Cardiac muscle cell (in vitro differentiated cells and primary cell): ENCODE results near the gene MAP1B. TPM values are rescaled to one million over a fixed set of nuclear protein-coding genes. Genes with fewer than 3 reads are reported as not detected.

Source experiments
- DNase-seq, 2 donors: peaks; one replicate each; pipeline versions ENCODE4 v3.0.0 to v3.0.0-alpha.2; 2010 to 2017; ENCODE audit warnings: low read depth in 1 of 2, low spot score in 1 of 2
- H3K27ac ChIP-seq: fragments of 200-600 bp; sonication (generic); 2 replicates; pipeline ENCODE4 v1.5.1; 2016
- H3K27me3 ChIP-seq: fragments of 200-600 bp; sonication (generic); 2 replicates; pipeline ENCODE4 v1.6.0; 2016; ENCODE audit warnings: control low read depth
- H3K36me3 ChIP-seq: fragments of 200-600 bp; sonication (generic); 2 replicates; pipeline ENCODE4 v1.5.1; 2016; ENCODE audit warnings: control low read depth
- H3K4me1 ChIP-seq: fragments of 200-600 bp; sonication (generic); 2 replicates; pipeline ENCODE4 v1.8.1; 2017; ENCODE audit warnings: low read depth, mild to moderate bottlenecking, mixed run types
- H3K4me3 ChIP-seq: fragments of 200-600 bp; sonication (generic); 2 replicates; pipeline ENCODE4 v1.5.1; 2016; ENCODE audit warnings: mild to moderate bottlenecking
- H3K9me3 ChIP-seq: fragments of 200-600 bp; sonication (generic); 2 replicates; pipeline ENCODE4 v1.5.1; 2017; ENCODE audit warnings: low read depth, mild to moderate bottlenecking, control low read depth
- polyA plus RNA-seq: library from polyadenylated mRNA; unstranded; fragments of >200 nt; fragmentation: Nextera tagmentation; extraction: Ambion mirVana; gene quantifications from 2 replicates; pipeline ENCODE4 v1.2.1, GENCODE V29; 2016
- total RNA-seq: library from RNA; depleted of rRNA; stranded (reverse); fragments of >200 nt; gene quantifications from 2 replicates; pipeline ENCODE4 v1.2.3, GENCODE V29; 2016
- TF ChIP-seq, protein P1 (sequence below): IDR thresholded peaks from 2 replicates; pipeline ENCODE4 v1.5.1; 2012; ENCODE audit warnings: low read depth, mild to moderate bottlenecking, low read length

The MAP1B gene
- total and polyA plus RNA-seq, 2 experiments from 2014 or later: 119 to 142 TPM

- H3K4me3 ChIP-seq: no peak overlapping the region
- peaks cover 10% of the 10 kb centered on the region for H3K4me1 ChIP-seq
- no peaks in the 10 kb centered on the region for H3K27me3 ChIP-seq
Observed at GRCh38 chr5:72075461-72075860, 31.8 kb upstream of the MAP1B start.

GRCh38 chr5:72076621-72077300, 30.5 kb upstream of the MAP1B start:
- no peak for DNase-seq
- TF ChIP-seq, protein P1, sequence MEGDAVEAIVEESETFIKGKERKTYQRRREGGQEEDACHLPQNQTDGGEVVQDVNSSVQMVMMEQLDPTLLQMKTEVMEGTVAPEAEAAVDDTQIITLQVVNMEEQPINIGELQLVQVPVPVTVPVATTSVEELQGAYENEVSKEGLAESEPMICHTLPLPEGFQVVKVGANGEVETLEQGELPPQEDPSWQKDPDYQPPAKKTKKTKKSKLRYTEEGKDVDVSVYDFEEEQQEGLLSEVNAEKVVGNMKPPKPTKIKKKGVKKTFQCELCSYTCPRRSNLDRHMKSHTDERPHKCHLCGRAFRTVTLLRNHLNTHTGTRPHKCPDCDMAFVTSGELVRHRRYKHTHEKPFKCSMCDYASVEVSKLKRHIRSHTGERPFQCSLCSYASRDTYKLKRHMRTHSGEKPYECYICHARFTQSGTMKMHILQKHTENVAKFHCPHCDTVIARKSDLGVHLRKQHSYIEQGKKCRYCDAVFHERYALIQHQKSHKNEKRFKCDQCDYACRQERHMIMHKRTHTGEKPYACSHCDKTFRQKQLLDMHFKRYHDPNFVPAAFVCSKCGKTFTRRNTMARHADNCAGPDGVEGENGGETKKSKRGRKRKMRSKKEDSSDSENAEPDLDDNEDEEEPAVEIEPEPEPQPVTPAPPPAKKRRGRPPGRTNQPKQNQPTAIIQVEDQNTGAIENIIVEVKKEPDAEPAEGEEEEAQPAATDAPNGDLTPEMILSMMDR: no peak

More at GRCh38 chr5:72075461-72075860, 31.8 kb upstream of the MAP1B start:
- DNase-seq: no peak
- Histone ChIP-seq H3K9me3 (no peaks in the 10 kb centered on the region), H3K27ac (no peak overlapping the region), H3K36me3 (no peaks in the 10 kb centered on the region)
- TF ChIP-seq, protein P1: no peak

GRCh38 chr5:72077390-72077789, 29.9 kb upstream of the MAP1B start:
- Histone ChIP-seq H3K4me3 (no peak overlapping the region), H3K36me3 (no peaks in the 10 kb centered on the region), H3K4me1 (peaks cover 10% of the 10 kb centered on the region), H3K9me3 (no peaks in the 10 kb centered on the region), H3K27me3 (no peaks in the 10 kb centered on the region), H3K27ac (no peak overlapping the region)
- DNase-seq: no peak
- TF ChIP-seq, protein P1: no peak

More at GRCh38 chr5:72076621-72077300, 30.5 kb upstream of the MAP1B start:
- Histone ChIP-seq H3K4me1 (peaks cover 10% of the 10 kb centered on the region), H3K36me3 (no peaks in the 10 kb centered on the region), H3K27ac (no peak overlapping the region), H3K9me3 (no peaks in the 10 kb centered on the region), H3K4me3 (no peak overlapping the region), H3K27me3 (no peaks in the 10 kb centered on the region)

- Histone ChIP-seq H3K27me3 (no peaks in the 10 kb centered on the region), H3K9me3 (no peaks in the 10 kb centered on the region), H3K4me1 (peaks cover 1% of the 10 kb centered on the region), H3K4me3 (no peak overlapping the region), H3K27ac (no peak overlapping the region), H3K36me3 (no peaks in the 10 kb centered on the region)
- peak; percentile 7 to 28 for DNase-seq
- TF ChIP-seq, protein P1: no peak
Observed at GRCh38 chr5:72079288-72079687, 28.0 kb upstream of the MAP1B start.

GRCh38 chr5:72082048-72082447, 25.2 kb upstream of the MAP1B start:
- Histone ChIP-seq H3K4me1 (no peaks in the 10 kb centered on the region), H3K36me3 (no peaks in the 10 kb centered on the region), H3K4me3 (no peak overlapping the region), H3K27ac (no peak overlapping the region), H3K9me3 (no peaks in the 10 kb centered on the region), H3K27me3 (no peaks in the 10 kb centered on the region)
- DNase-seq: no peak
- TF ChIP-seq, protein P1: peak; percentile 2
